ENCODE measurements around the gene ATP10A.

The ATP10A gene

GRCh38 chr15:25892126-25892525 lies 29.0 kb upstream of the ATP10A start:
- no peak for DNase-seq (ENCODE audit: extremely low read depth, low read depth)
- TF ChIP-seq CTCF (IDR thresholded peaks at IDR 0.05; ENCODE audit: low read depth, low read length) = no peak

GRCh38 chr15:25891081-25891480 lies 28.0 kb upstream of the ATP10A start:
- no peak for TF ChIP-seq CTCF (IDR thresholded peaks at IDR 0.05; ENCODE audit: low read depth, low read length)
- no peak for DNase-seq (ENCODE audit: extremely low read depth, low read depth)

DNA sequence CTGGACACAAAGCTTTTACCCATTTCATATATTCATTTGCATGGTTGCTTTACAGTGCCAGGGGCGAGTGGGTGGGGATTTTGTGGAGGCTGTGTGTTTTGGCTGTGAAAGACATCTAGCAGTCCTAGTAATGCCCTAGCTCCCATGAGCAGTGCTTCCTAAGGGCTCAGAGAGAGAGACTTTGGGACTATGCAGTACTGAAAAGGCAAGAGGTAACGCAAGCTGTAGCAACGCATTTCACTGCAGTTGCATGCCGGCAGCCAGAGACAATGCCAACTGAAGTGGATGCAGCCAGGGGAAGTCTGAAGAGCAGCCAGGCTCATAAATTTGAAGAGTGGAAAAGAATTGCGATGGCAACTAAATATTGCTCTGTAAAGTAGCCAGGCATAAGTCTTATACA lies 27.4 kb upstream of the ATP10A start:
- TF ChIP-seq CTCF (IDR thresholded peaks at IDR 0.05; ENCODE audit: low read depth, low read length) = no peak

GRCh38 chr15:25887870-25888269 lies 24.7 kb upstream of the ATP10A start:
- no peak for DNase-seq (ENCODE audit: extremely low read depth, low read depth)
- no peak for TF ChIP-seq CTCF (IDR thresholded peaks at IDR 0.05; ENCODE audit: low read depth, low read length)

More for the DNA sequence above, 27.4 kb upstream of the ATP10A start:
- DNase-seq (ENCODE audit: extremely low read depth, low read depth) = no peak

DNA sequence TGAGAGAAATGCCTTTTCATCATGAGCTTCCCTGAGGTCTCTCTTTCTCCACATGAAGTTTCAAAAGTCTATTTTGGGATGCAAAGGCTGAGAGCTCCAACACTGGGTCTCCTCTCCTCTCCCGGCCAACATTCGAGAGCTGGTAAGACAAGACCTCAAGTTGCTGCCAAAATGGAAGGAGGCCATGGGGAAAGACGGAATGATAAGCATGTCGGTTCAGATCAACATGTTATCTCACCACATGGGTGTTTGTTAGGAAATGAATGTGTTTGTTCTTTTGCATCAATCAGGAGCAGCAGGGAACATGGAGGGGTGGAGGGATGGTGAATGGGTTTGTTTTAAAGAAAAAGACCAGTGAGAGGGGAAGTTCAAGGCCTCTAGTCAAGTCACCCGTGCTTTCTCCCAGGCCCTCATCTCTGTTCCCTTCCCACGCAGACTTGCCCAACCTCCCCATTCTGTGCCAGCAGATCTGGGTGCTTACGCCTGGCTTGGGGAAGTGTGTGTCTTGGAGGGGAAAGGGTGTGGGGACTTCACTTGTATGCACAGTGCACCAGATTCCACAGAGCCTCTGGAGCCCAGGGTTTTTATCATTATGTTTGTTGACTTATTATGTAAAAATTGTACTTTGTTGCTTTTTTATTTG lies 23.5 kb upstream of the ATP10A start:
- no peak for DNase-seq (ENCODE audit: extremely low read depth, low read depth)
- TF ChIP-seq CTCF (IDR thresholded peaks at IDR 0.05; ENCODE audit: low read depth, low read length) = no peak

GRCh38 chr15:25884370-25884769 lies 21.2 kb upstream of the ATP10A start:
- TF ChIP-seq CTCF (IDR thresholded peaks at IDR 0.05; ENCODE audit: low read depth, low read length) = no peak
- no peak for DNase-seq (ENCODE audit: extremely low read depth, low read depth)

- TF ChIP-seq CTCF (IDR thresholded peaks at IDR 0.05; ENCODE audit: low read depth, low read length) = no peak
- peak; percentile 79 for DNase-seq (ENCODE audit: extremely low read depth, low read depth)
Observed at GRCh38 chr15:25883463-25884259, 20.5 kb upstream of the ATP10A start.
